NAMALWA (cell line): ENCODE measurements around the gene FAM228B.
"Not testable (repeated sequence)": the region's sequence is repeated elsewhere in the genome, so short reads cannot be mapped to it uniquely, and the experiment has no call there.

Source experiments
- DNase-seq: peaks from one replicate; pipeline ENCODE4 v3.0.0-alpha.2; 2015; ENCODE audit warnings: low spot score

The FAM228B gene

GRCh38 chr2:24123195-24123921 is at the start of gene FAM228B, which contains the start of gene PFN4:
FAM228B (plus strand) TSS chr2:24123469; CDS start chr2:24124362, 893 bp downstream.
PFN4 (minus strand) TSS chr2:24123334; CDS start chr2:24122535, 799 bp downstream.
- DNase-seq: peak; percentile 85

- DNase-seq: no peak
These were observed 49.5 kb upstream of the FAM228B start for GRCh38 chr2:24073816-24074215.

GRCh38 chr2:24075259-24075658 is 48.0 kb upstream of the FAM228B start:
- no peak for DNase-seq

- peak; percentile 100 for DNase-seq
These were observed 47.1 kb upstream of the FAM228B start, which contains the start of gene SF3B6 for GRCh38 chr2:24075915-24076848. SF3B6 (minus strand) TSS chr2:24076326; CDS start chr2:24076229, 97 bp downstream.

- DNase-seq: peak; percentile 30
These were observed 46.3 kb upstream of the FAM228B start for GRCh38 chr2:24076849-24077534.

GRCh38 chr2:24077535-24077877 is 45.8 kb upstream of the FAM228B start:
- no peak for DNase-seq

- no peak for DNase-seq
These were observed 45.4 kb upstream of the FAM228B start for GRCh38 chr2:24077879-24078278.

GRCh38 chr2:24080701-24081100 is 42.6 kb upstream of the FAM228B start:
- DNase-seq: no peak

GRCh38 chr2:24082787-24083566 is 40.3 kb upstream of the FAM228B start:
- no peak for DNase-seq

GRCh38 chr2:24083567-24084385 is 39.5 kb upstream of the FAM228B start:
- DNase-seq: peak; percentile 94

GRCh38 chr2:24084386-24085199 is 38.7 kb upstream of the FAM228B start, which contains the start of gene TP53I3:
TP53I3 (minus strand) TSS chr2:24084834; CDS start chr2:24084326, 508 bp downstream.
- DNase-seq: peak; percentile 81

- DNase-seq: no peak
These were observed 38.1 kb upstream of the FAM228B start for GRCh38 chr2:24085200-24085489.

GRCh38 chr2:24086241-24086640 is 37.0 kb upstream of the FAM228B start:
- no peak for DNase-seq

GRCh38 chr2:24087032-24087431 is 36.2 kb upstream of the FAM228B start:
- DNase-seq: no peak

- DNase-seq: no peak
These were observed 34.4 kb upstream of the FAM228B start for GRCh38 chr2:24088821-24089359.

GRCh38 chr2:24093270-24093669 is 30.0 kb upstream of the FAM228B start:
- DNase-seq: not testable (repeated sequence)

- not testable (repeated sequence) for DNase-seq
These were observed 28.0 kb upstream of the FAM228B start for GRCh38 chr2:24095171-24095677.

GRCh38 chr2:24100732-24101131 is 22.5 kb upstream of the FAM228B start:
- not testable (repeated sequence) for DNase-seq

GRCh38 chr2:24101992-24102391 is 21.3 kb upstream of the FAM228B start:
- DNase-seq: no peak
